ENCODE measurements around the gene PACSIN1.

DNA sequence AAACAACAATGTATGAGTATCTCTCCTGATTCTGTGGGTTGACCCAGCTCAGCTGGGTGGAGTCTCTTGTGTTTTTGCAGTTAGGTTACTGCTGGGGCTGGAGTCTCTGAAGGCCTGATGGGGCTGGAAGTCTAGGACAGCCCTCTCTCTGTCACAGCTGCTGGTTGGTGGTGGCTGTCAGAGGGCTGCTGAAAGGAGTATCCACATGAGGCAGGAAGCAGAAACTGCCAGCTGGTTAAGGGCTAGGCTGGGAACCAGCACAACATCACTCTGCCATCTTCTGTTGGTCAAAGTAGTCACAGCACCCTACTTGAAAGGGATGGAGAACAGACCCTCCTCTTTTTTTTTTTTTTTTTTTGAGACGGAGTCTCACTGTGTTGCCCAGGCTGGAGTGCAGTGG lies 10.0 kb upstream of the PACSIN1 start:
- TF ChIP-seq, protein P1, sequence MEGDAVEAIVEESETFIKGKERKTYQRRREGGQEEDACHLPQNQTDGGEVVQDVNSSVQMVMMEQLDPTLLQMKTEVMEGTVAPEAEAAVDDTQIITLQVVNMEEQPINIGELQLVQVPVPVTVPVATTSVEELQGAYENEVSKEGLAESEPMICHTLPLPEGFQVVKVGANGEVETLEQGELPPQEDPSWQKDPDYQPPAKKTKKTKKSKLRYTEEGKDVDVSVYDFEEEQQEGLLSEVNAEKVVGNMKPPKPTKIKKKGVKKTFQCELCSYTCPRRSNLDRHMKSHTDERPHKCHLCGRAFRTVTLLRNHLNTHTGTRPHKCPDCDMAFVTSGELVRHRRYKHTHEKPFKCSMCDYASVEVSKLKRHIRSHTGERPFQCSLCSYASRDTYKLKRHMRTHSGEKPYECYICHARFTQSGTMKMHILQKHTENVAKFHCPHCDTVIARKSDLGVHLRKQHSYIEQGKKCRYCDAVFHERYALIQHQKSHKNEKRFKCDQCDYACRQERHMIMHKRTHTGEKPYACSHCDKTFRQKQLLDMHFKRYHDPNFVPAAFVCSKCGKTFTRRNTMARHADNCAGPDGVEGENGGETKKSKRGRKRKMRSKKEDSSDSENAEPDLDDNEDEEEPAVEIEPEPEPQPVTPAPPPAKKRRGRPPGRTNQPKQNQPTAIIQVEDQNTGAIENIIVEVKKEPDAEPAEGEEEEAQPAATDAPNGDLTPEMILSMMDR (IDR thresholded peaks at IDR 0.05): no peak
- TF ChIP-seq POLR2A (IDR thresholded peaks at IDR 0.05): no peak
